ENCODE data around the gene LRP8.

DNA sequence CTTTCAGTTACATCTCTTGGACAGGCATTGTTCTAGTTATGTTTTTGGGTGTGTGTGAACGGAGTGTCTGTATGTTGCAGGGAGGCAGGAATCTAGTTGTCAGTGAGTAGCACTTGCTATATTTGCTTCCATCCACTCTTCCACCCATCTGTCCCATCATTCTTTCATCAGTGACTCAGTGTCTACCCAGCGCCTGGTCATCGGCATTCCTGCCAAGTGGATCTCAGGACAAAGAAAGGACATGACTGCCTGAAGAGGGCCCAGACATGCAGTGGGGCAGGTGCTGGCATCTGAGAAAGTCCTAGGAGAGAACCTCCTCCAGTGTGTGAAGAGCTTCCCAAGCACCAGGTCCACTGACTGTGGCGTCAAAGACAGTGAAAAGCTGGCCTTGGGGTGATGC is 62.3 kb downstream of the LRP8 start:
- TF ChIP-seq ZNF408 (CRISPR knock-in tag; IDR thresholded peaks at IDR 0.05; ENCODE audit: low read depth): no peak
- no peak for TF ChIP-seq SREBF2 (CRISPR knock-in tag; IDR thresholded peaks at IDR 0.05)
- TF ChIP-seq HNRNPH1 (optimal IDR thresholded peaks at IDR 0.05; ENCODE audit: low read depth, low read length): no peak
- TF ChIP-seq BRD4 (IDR thresholded peaks at IDR 0.05): no peak
- TF ChIP-seq, protein P1, sequence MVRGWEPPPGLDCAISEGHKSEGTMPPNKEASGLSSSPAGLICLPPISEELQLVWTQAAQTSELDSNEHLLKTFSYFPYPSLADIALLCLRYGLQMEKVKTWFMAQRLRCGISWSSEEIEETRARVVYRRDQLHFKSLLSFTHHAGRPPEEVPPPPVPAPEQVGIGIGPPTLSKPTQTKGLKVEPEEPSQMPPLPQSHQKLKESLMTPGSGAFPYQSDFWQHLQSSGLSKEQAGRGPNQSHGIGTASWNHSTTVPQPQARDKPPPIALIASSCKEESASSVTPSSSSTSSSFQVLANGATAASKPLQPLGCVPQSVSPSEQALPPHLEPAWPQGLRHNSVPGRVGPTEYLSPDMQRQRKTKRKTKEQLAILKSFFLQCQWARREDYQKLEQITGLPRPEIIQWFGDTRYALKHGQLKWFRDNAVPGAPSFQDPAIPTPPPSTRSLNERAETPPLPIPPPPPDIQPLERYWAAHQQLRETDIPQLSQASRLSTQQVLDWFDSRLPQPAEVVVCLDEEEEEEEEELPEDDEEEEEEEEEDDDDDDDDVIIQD (CRISPR knock-in tag; IDR thresholded peaks at IDR 0.05): no peak
- TF ChIP-seq, protein P2, sequence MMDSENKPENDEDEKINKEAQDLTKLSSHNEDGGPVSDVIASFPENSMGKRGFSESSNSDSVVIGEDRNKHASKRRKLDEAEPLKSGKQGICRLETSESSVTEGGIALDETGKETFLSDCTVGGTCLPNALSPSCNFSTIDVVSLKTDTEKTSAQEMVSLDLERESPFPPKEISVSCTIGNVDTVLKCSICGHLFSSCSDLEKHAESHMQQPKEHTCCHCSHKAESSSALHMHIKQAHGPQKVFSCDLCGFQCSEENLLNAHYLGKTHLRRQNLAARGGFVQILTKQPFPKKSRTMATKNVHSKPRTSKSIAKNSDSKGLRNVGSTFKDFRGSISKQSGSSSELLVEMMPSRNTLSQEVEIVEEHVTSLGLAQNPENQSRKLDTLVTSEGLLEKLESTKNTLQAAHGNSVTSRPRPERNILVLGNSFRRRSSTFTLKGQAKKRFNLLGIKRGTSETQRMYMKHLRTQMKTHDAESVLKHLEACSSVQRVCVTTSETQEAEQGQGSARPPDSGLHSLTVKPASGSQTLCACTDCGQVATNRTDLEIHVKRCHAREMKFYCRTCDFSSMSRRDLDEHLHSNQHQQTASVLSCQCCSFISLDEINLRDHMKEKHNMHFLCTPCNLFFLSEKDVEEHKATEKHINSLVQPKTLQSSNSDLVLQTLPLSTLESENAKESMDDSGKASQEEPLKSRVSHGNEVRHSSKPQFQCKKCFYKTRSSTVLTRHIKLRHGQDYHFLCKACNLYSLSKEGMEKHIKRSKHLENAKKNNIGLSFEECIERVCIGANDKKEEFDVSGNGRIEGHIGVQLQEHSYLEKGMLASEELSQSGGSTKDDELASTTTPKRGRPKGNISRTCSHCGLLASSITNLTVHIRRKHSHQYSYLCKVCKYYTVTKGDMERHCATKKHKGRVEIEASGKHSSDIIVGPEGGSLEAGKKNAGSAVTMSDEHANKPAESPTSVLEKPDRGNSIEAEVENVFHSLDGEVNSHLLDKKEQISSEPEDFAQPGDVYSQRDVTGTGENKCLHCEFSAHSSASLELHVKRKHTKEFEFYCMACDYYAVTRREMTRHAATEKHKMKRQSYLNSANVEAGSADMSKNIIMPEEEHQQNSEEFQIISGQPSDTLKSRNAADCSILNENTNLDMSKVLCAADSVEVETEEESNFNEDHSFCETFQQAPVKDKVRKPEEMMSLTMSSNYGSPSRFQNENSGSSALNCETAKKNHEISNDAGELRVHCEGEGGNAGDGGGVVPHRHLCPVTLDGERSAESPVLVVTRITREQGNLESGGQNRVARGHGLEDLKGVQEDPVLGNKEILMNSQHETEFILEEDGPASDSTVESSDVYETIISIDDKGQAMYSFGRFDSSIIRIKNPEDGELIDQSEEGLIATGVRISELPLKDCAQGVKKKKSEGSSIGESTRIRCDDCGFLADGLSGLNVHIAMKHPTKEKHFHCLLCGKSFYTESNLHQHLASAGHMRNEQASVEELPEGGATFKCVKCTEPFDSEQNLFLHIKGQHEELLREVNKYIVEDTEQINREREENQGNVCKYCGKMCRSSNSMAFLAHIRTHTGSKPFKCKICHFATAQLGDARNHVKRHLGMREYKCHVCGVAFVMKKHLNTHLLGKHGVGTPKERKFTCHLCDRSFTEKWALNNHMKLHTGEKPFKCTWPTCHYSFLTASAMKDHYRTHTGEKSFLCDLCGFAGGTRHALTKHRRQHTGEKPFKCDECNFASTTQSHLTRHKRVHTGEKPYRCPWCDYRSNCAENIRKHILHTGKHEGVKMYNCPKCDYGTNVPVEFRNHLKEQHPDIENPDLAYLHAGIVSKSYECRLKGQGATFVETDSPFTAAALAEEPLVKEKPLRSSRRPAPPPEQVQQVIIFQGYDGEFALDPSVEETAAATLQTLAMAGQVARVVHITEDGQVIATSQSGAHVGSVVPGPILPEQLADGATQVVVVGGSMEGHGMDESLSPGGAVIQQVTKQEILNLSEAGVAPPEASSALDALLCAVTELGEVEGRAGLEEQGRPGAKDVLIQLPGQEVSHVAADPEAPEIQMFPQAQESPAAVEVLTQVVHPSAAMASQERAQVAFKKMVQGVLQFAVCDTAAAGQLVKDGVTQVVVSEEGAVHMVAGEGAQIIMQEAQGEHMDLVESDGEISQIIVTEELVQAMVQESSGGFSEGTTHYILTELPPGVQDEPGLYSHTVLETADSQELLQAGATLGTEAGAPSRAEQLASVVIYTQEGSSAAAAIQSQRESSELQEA (IDR thresholded peaks at IDR 0.05; ENCODE audit: low read depth): no peak
- TF ChIP-seq TCF7L2 (IDR thresholded peaks at IDR 0.05; ENCODE audit: low read depth, low read length): no peak
- TF ChIP-seq, protein P3, sequence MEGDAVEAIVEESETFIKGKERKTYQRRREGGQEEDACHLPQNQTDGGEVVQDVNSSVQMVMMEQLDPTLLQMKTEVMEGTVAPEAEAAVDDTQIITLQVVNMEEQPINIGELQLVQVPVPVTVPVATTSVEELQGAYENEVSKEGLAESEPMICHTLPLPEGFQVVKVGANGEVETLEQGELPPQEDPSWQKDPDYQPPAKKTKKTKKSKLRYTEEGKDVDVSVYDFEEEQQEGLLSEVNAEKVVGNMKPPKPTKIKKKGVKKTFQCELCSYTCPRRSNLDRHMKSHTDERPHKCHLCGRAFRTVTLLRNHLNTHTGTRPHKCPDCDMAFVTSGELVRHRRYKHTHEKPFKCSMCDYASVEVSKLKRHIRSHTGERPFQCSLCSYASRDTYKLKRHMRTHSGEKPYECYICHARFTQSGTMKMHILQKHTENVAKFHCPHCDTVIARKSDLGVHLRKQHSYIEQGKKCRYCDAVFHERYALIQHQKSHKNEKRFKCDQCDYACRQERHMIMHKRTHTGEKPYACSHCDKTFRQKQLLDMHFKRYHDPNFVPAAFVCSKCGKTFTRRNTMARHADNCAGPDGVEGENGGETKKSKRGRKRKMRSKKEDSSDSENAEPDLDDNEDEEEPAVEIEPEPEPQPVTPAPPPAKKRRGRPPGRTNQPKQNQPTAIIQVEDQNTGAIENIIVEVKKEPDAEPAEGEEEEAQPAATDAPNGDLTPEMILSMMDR (IDR thresholded peaks at IDR 0.05 in 2 of 3, conservative IDR thresholded peaks at IDR 0.05 in 1 of 3; ENCODE audit: insufficient read depth in 2 of 3, low read depth in 1 of 3, low read length in 3 of 3): no peak

Data from K562 (cell line).